GM23338 (cell line): ENCODE measurements around the gene ZNF185. TPM values are rescaled to one million over a fixed set of nuclear protein-coding genes. Genes with fewer than 3 reads are reported as not detected.
A peak's percentile ranks its signal among the peaks of the same experiment; 100 is the strongest.

Experiments used
- ATAC-seq: fragments of 200-7000 bp; cut with Tn5 transposase; 3 replicates; pipeline ENCODE4 v1.9.1; 2020
- DNase-seq: peaks from one replicate; pipeline ENCODE4 v3.0.0-alpha.2; 2015; ENCODE audit warnings: low spot score
- H2AFZ ChIP-seq: fragments of 200-600 bp; sonication (generic); 2 replicates; pipeline ENCODE4 v1.8.0; 2016; ENCODE audit warnings: antibody characterized with exemption, mild to moderate bottlenecking, moderate library complexity
- H3F3A ChIP-seq: fragments of 200-600 bp; sonication (generic); replicated peaks from 2 replicates; pipeline ENCODE4 v1.8.0; 2017; ENCODE audit warnings: antibody characterized with exemption, mixed run types, low read depth
- H3K27ac ChIP-seq: fragments of 200-600 bp; sonication (generic); 2 replicates; pipeline ENCODE4 v1.6.1; 2016; ENCODE audit warnings: low read depth
- H3K27me3 ChIP-seq: fragments of 200-600 bp; sonication (generic); 2 replicates; pipeline ENCODE4 v1.8.0; 2016; ENCODE audit warnings: mild to moderate bottlenecking, mixed run types, moderate library complexity; ENCODE audit not compliant: insufficient read depth
- H3K36me3 ChIP-seq: fragments of 200-600 bp; sonication (generic); 2 replicates; pipeline ENCODE4 v1.8.0; 2016; ENCODE audit warnings: mild to moderate bottlenecking; ENCODE audit not compliant: insufficient read depth
- H3K4me1 ChIP-seq: fragments of 200-600 bp; sonication (generic); 2 replicates; pipeline ENCODE4 v1.8.0; 2016; ENCODE audit warnings: mild to moderate bottlenecking, moderate library complexity; ENCODE audit not compliant: insufficient read depth
- H3K4me2 ChIP-seq: fragments of 200-600 bp; sonication (generic); 2 replicates; pipeline ENCODE4 v1.7.1; 2017; ENCODE audit warnings: mixed run types
- H3K4me3 ChIP-seq: fragments of 200-600 bp; sonication (generic); 2 replicates; pipeline ENCODE4 v1.6.1; 2016; ENCODE audit warnings: mixed run types
- H3K79me2 ChIP-seq: fragments of 200-600 bp; sonication (generic); replicated peaks from 2 replicates; pipeline ENCODE4 v1.8.0; 2017; ENCODE audit warnings: mild to moderate bottlenecking; ENCODE audit not compliant: insufficient read depth
- H3K9me2 ChIP-seq: fragments of 200-600 bp; sonication (generic); 2 replicates; pipeline ENCODE4 v1.8.0; 2017; ENCODE audit not compliant: insufficient read depth
- H4K20me1 ChIP-seq: fragments of 200-600 bp; sonication (generic); replicated peaks from 2 replicates; pipeline ENCODE4 v1.8.0; 2017; ENCODE audit warnings: mild to moderate bottlenecking; ENCODE audit not compliant: insufficient read depth
- H3K27ac Mint-ChIP-seq: 2 replicates; pipeline ENCODE4 v1.8.0; 2020; ENCODE audit warnings: inconsistent platforms, mild to moderate bottlenecking, moderate library complexity, mixed read lengths
- H3K27me3 Mint-ChIP-seq: 3 replicates; pipeline ENCODE4 v1.8.0; 2022; ENCODE audit warnings: low read depth, mild to moderate bottlenecking, moderate library complexity, mixed read lengths, inconsistent platforms; ENCODE audit not compliant: insufficient read depth, poor library complexity
- H3K36me3 Mint-ChIP-seq: 3 replicates; pipeline ENCODE4 v1.8.0; 2021; ENCODE audit warnings: low read depth, mild to moderate bottlenecking, inconsistent platforms, moderate library complexity, mixed read lengths
- H3K4me1 Mint-ChIP-seq: 3 replicates; pipeline ENCODE4 v1.8.0; 2020; ENCODE audit warnings: mild to moderate bottlenecking, inconsistent platforms, mixed read lengths
- H3K4me3 Mint-ChIP-seq: 3 replicates; pipeline ENCODE4 v1.8.0; 2021; ENCODE audit warnings: moderate library complexity, mild to moderate bottlenecking, inconsistent platforms, mixed read lengths
- H3K9me3 Mint-ChIP-seq: 3 replicates; pipeline ENCODE4 v1.8.0; 2020; ENCODE audit warnings: moderate library complexity, mild to moderate bottlenecking, inconsistent platforms, mixed read lengths
- CTCF ChIP-seq, 2 experiments: fragments of 200-600 bp in 1 of 2; sonication (generic) in 1 of 2; conservative IDR thresholded peaks; 2 replicates each; pipeline versions ENCODE4 v1.5.1 to v1.6.1; 2016 to 2017; ENCODE audit warnings: antibody characterized with exemption in 2 of 2, low read depth in 2 of 2, mild to moderate bottlenecking in 2 of 2, moderate library complexity in 1 of 2
- ETS1 ChIP-seq: IDR thresholded peaks from 2 replicates; pipeline ENCODE4 v1.6.1; 2016; ENCODE audit warnings: antibody characterized with exemption
- EZH2phosphoT487 ChIP-seq: fragments of 200-600 bp; sonication (generic); IDR thresholded peaks from one replicate; pipeline ENCODE4 v1.8.1; 2018; ENCODE audit warnings: antibody characterized with exemption; ENCODE audit not compliant: unreplicated experiment
- JUNB ChIP-seq: IDR thresholded peaks from one replicate; pipeline ENCODE4 v1.6.1; 2016; ENCODE audit warnings: antibody characterized with exemption; ENCODE audit not compliant: unreplicated experiment
- NANOG ChIP-seq: IDR thresholded peaks from 2 replicates; pipeline ENCODE4 v1.6.1; 2016; ENCODE audit warnings: antibody characterized with exemption, borderline replicate concordance
- POLR2AphosphoS5 ChIP-seq: IDR thresholded peaks from 2 replicates; pipeline ENCODE4 v1.6.1; 2016; ENCODE audit warnings: antibody characterized with exemption, low read depth
- REST ChIP-seq: IDR thresholded peaks from one replicate; pipeline ENCODE4 v1.6.1; 2018; ENCODE audit warnings: antibody characterized with exemption; ENCODE audit not compliant: unreplicated experiment
- STAT1 ChIP-seq: IDR thresholded peaks from one replicate; pipeline ENCODE4 v1.6.1; 2016; ENCODE audit warnings: antibody characterized with exemption; ENCODE audit not compliant: unreplicated experiment
- ZNF114 ChIP-seq: fragments of 250-450 bp; sonication (Bioruptor Pico); IDR thresholded peaks from 2 replicates; pipeline ENCODE4 v1.5.0; 2020; ENCODE audit warnings: mild to moderate bottlenecking, moderate library complexity
- ZNF462 ChIP-seq: fragments of 250-450 bp; sonication (Bioruptor Pico); IDR thresholded peaks from 2 replicates; pipeline ENCODE4 v1.5.0; 2020; ENCODE audit warnings: mild to moderate bottlenecking, moderate library complexity
- polyA plus RNA-seq: library from polyadenylated mRNA; unstranded; fragments of >200 nt; fragmentation: Nextera tagmentation; extraction: Ambion mirVana; gene quantifications from 2 replicates; pipeline ENCODE4 v1.2.1, GENCODE V29; 2016
- total RNA-seq: library from RNA; depleted of rRNA; stranded (reverse); fragments of >200 nt; shearing (Covaris generic); gene quantifications from 2 replicates; pipeline ENCODE4 v1.2.3, GENCODE V29; 2014

The ZNF185 gene
- total and polyA plus RNA-seq, 2 experiments from 2014 or later, result 2.9 to 7.8 TPM

GRCh38 chrX:152902502-152902820 is 4.6 kb downstream of the ZNF185 start (continued):
- TF ChIP-seq REST (no peak), POLR2AphosphoS5 (no peak), EZH2phosphoT487 (no peak), ZNF462 (no peak)

- no peaks in the 10 kb centered on the region for H3K79me2 ChIP-seq
- no peaks in the 10 kb centered on the region; the same call in 2 of the 3 replicates for H3K9me3 Mint-ChIP-seq
- no peak for TF ChIP-seq CTCF (conservative IDR thresholded peaks at IDR 0.05; ENCODE audit: low read depth in 2 of 2)
- no peak for TF ChIP-seq JUNB
- no peak for TF ChIP-seq ZNF114
- TF ChIP-seq STAT1, result no peak
- no peak for TF ChIP-seq ETS1
- no peak for TF ChIP-seq NANOG
- TF ChIP-seq EZH2phosphoT487, result no peak
Measured at GRCh38 chrX:152903589-152903988, 5.7 kb downstream of the ZNF185 start.

More at GRCh38 chrX:152903589-152903988, 5.7 kb downstream of the ZNF185 start:
- Histone ChIP-seq H3K27me3 (no peaks in the 10 kb centered on the region), H4K20me1 (no peaks in the 10 kb centered on the region), H3K4me3 (peak overlapping the region; percentile 43; the same call in 1 of the 2 replicates), H3K27ac (no peak overlapping the region), H3K4me2 (no peak overlapping the region; the same call in 1 of the 2 replicates), H3K36me3 (no peaks in the 10 kb centered on the region), H3K9me2 (no peaks in the 10 kb centered on the region), H2AFZ (no peak overlapping the region), H3F3A (no peaks in the 10 kb centered on the region), H3K4me1 (peaks cover 8% of the 10 kb centered on the region; the same call in 1 of the 2 replicates)
- Mint-ChIP-seq H3K4me3 (no peak overlapping the region), H3K27ac (no peak overlapping the region), H3K27me3 (peaks cover 4% of the 10 kb centered on the region), H3K4me1 (peaks cover 23% of the 10 kb centered on the region), H3K36me3 (no peaks in the 10 kb centered on the region)
- DNase-seq, result no peak
- ATAC-seq, result no peak
